Measurements from ENCODE around the gene TMEM94. TPM values are rescaled to one million over a fixed set of nuclear protein-coding genes. Genes with fewer than 3 reads are reported as not detected.
"Not testable (repeated sequence)": the region's sequence is repeated elsewhere in the genome, so short reads cannot be mapped to it uniquely, and the experiment has no call there.

The TMEM94 gene
- total RNA-seq, 4 donors from 2014 or later: 56.5 to 85.5 (median 60.0) TPM

DNA sequence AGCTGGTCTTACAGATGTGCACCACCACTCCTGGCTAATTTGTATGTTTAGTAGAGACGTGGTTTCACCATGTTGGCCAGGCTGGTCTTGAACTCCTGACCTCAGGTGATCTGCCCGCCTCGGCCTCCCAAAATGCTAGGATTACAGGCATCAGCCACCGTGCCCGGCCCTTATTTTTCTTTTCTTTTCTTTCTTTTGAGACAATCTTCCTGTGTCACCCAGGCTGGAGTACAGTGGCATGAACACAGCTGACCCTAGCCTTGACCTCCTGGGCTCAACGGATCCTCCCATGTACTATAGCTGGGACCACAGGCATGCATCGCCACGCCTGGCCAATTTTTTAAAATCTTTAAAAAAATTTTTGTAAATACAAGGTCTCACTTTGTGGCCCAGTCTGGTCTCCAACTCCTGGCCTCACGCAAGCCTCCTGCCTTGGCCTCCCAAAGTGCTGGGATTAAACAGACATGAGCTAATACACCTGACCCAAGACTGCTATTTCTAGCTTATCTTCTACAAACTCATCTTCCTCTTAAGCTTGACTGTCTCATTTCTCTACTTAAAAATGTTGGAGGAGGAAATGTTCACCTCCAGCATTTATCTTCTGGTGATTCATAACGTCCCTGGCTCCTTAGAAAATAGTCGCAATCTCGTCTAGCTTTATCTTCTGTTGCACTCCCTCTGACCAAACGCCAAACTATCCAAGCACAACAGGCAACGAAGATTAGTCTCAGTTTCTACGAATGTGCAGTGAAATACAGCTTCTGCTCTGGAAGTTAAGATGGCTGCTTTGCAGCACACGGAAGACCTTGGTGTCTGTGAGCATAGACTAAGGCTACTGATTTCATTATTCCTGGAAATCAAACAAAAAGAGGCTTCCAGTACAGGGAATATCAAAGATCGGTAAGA lies 8.2 kb upstream of the TMEM94 start:
- ATAC-seq (no peak), DNase-seq (no peak)
- TF ChIP-seq, protein P1, sequence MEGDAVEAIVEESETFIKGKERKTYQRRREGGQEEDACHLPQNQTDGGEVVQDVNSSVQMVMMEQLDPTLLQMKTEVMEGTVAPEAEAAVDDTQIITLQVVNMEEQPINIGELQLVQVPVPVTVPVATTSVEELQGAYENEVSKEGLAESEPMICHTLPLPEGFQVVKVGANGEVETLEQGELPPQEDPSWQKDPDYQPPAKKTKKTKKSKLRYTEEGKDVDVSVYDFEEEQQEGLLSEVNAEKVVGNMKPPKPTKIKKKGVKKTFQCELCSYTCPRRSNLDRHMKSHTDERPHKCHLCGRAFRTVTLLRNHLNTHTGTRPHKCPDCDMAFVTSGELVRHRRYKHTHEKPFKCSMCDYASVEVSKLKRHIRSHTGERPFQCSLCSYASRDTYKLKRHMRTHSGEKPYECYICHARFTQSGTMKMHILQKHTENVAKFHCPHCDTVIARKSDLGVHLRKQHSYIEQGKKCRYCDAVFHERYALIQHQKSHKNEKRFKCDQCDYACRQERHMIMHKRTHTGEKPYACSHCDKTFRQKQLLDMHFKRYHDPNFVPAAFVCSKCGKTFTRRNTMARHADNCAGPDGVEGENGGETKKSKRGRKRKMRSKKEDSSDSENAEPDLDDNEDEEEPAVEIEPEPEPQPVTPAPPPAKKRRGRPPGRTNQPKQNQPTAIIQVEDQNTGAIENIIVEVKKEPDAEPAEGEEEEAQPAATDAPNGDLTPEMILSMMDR (IDR thresholded peaks at IDR 0.05 in 4 of 5, conservative IDR thresholded peaks at IDR 0.05 in 1 of 5): no peak
- no peak for TF ChIP-seq POLR2A (IDR thresholded peaks at IDR 0.05)

DNA sequence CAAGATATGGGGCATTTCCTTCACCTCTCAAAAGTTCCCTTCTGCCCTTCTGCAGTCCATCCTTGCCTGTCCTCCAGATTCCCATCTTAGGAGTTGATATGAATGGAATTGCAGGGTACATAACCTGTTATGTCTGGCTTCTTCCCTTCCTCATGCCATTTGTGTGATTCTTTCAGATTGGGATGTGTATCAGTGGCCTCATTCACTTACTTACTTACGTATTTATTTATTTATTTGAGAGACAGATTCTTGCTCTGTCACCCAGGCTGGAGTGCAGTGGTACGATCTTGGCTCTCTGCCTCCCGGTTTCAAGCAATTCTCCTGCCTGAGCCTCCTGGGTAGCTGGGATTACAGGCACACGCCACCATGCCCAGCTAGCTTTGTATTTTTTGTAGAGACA lies 6.2 kb upstream of the TMEM94 start:
- DNase-seq (no peak), ATAC-seq (no peak)
- in situ Hi-C loops (cut with MboI; ENCODE audit: low sequenced_read_pairs in 4 of 4): no loop called here
- H3K36me3 ChIP-seq: no peaks in the 10 kb centered on the region
- no peak overlapping the region for H3K4me3 ChIP-seq
- H3K9me3 ChIP-seq: no peaks in the 10 kb centered on the region
- H3K27ac ChIP-seq: no peak overlapping the region
- TF ChIP-seq POLR2A (IDR thresholded peaks at IDR 0.05): no peak
- TF ChIP-seq, protein P1 (IDR thresholded peaks at IDR 0.05 in 4 of 5, conservative IDR thresholded peaks at IDR 0.05 in 1 of 5): no peak
- no peaks in the 10 kb centered on the region for H3K27me3 ChIP-seq
- no peaks in the 10 kb centered on the region for H3K4me1 ChIP-seq
- intact Hi-C loops (cut with DNase I; ENCODE audit: low total_unique reads): no loop called here

More for the DNA sequence above, 8.2 kb upstream of the TMEM94 start:
- Histone ChIP-seq H3K27me3 (no peaks in the 10 kb centered on the region), H3K4me1 (no peaks in the 10 kb centered on the region), H3K4me3 (no peak overlapping the region), H3K27ac (no peak overlapping the region), H3K9me3 (no peaks in the 10 kb centered on the region), H3K36me3 (no peaks in the 10 kb centered on the region)
- intact Hi-C loops (cut with DNase I; ENCODE audit: low total_unique reads) (no loop called here), in situ Hi-C loops (cut with MboI; ENCODE audit: low sequenced_read_pairs in 4 of 4) (loop anchor here in 1 of 4 donors (25.0 kb wide), 1 partner anchor 139 kb away; the partner anchor contains the start of gene MYO15B)

- TF ChIP-seq, protein P1 (IDR thresholded peaks at IDR 0.05 in 4 of 5, conservative IDR thresholded peaks at IDR 0.05 in 1 of 5): no peak
- TF ChIP-seq POLR2A (IDR thresholded peaks at IDR 0.05): no peak
- H3K27me3 ChIP-seq: no peaks in the 10 kb centered on the region
- H3K27ac ChIP-seq: no peak overlapping the region
- H3K4me1 ChIP-seq: peaks cover 23 to 26% of the 10 kb centered on the region in 2 donors
- no peaks in the 10 kb centered on the region for H3K9me3 ChIP-seq
- DNase-seq (no peak), ATAC-seq (no peak)
- no peaks in the 10 kb centered on the region for H3K36me3 ChIP-seq
- no peak overlapping the region for H3K4me3 ChIP-seq
- in situ Hi-C loops (cut with MboI; ENCODE audit: low sequenced_read_pairs in 4 of 4): no loop called here
- intact Hi-C loops (cut with DNase I; ENCODE audit: low total_unique reads): no loop called here
These were observed 2.2 kb upstream of the TMEM94 start for GRCh38 chr17:75454193-75454592.

- DNase-seq; H3K36me3 ChIP-seq; H3K4me3 ChIP-seq; intact Hi-C loops (cut with DNase I; ENCODE audit: low total_unique reads); in situ Hi-C loops (cut with MboI; ENCODE audit: low sequenced_read_pairs in 4 of 4); H3K27me3 ChIP-seq; H3K9me3 ChIP-seq; ATAC-seq: not testable (repeated sequence)
- H3K27ac ChIP-seq: peak overlapping the region in 1 of 4 donors; percentile 94
- peaks cover 28 to 30% of the 10 kb centered on the region in 2 donors for H3K4me1 ChIP-seq
These were observed 1.8 kb upstream of the TMEM94 start for GRCh38 chr17:75454672-75455071.

- Histone ChIP-seq H3K27me3 (no peaks in the 10 kb centered on the region), H3K36me3 (no peaks in the 10 kb centered on the region), H3K4me1 (peaks cover 39 to 43% of the 10 kb centered on the region in 2 donors), H3K4me3 (peak overlapping the region; percentile 43 to 99 (median 96)), H3K9me3 (no peaks in the 10 kb centered on the region), H3K27ac (peak overlapping the region; percentile 94 to 99 (median 98))
- no peak for TF ChIP-seq POLR2A (IDR thresholded peaks at IDR 0.05)
- TF ChIP-seq, protein P1 (IDR thresholded peaks at IDR 0.05 in 4 of 5, conservative IDR thresholded peaks at IDR 0.05 in 1 of 5): no peak
- in situ Hi-C loops (cut with MboI; ENCODE audit: low sequenced_read_pairs in 4 of 4) (no loop called here), intact Hi-C loops (cut with DNase I; ENCODE audit: low total_unique reads) (loop anchor here (1.0 kb wide), 1 partner anchor 59 kb away; the partner anchor contains the start of gene CASKIN2)
- ATAC-seq (peak; percentile 13), DNase-seq (no peak)
These were observed 407 bp upstream of the TMEM94 start for GRCh38 chr17:75456039-75456416.
